ENCODE results near the gene DISP3.

Gene DISP3

GRCh38 chr1:11488966-11489625 lies 10.1 kb downstream of the DISP3 start:
- DNase-seq, result no peak

GRCh38 chr1:11492235-11492634 lies 13.3 kb downstream of the DISP3 start:
- no peak for DNase-seq

- no peak for DNase-seq
Observed at GRCh38 chr1:11493972-11494655, 15.2 kb downstream of the DISP3 start.

- DNase-seq, result no peak
Observed at GRCh38 chr1:11494771-11495170, 15.8 kb downstream of the DISP3 start.

GRCh38 chr1:11495579-11495978 lies 16.6 kb downstream of the DISP3 start:
- no peak for DNase-seq

- DNase-seq, result no peak
Observed at GRCh38 chr1:11496551-11497080, 17.7 kb downstream of the DISP3 start.

GRCh38 chr1:11498956-11499594 lies 20.1 kb downstream of the DISP3 start:
- DNase-seq, result no peak

- peak; percentile 75 for DNase-seq
Observed at GRCh38 chr1:11499601-11500331, 20.8 kb downstream of the DISP3 start.

GRCh38 chr1:11500881-11501280 lies 21.9 kb downstream of the DISP3 start:
- no peak for DNase-seq

GRCh38 chr1:11501491-11501897 lies 22.5 kb downstream of the DISP3 start:
- DNase-seq, result no peak

- no peak for DNase-seq
Observed at GRCh38 chr1:11501906-11502485, 23.0 kb downstream of the DISP3 start.

GRCh38 chr1:11502516-11502915 lies 23.6 kb downstream of the DISP3 start:
- no peak for DNase-seq

- DNase-seq, result no peak
Observed at GRCh38 chr1:11504599-11504998, 25.6 kb downstream of the DISP3 start.

- no peak for DNase-seq
Observed at GRCh38 chr1:11505591-11506538, 26.9 kb downstream of the DISP3 start.

- DNase-seq, result no peak
Observed at GRCh38 chr1:11507309-11507708, 28.4 kb downstream of the DISP3 start.

GRCh38 chr1:11513681-11514080 lies 34.7 kb downstream of the DISP3 start:
- no peak for DNase-seq

- no peak for DNase-seq
Observed at GRCh38 chr1:11514366-11514765, 35.4 kb downstream of the DISP3 start.

- DNase-seq, result no peak
Observed at GRCh38 chr1:11515368-11516300, 36.7 kb downstream of the DISP3 start.

GRCh38 chr1:11516961-11517635 lies 38.1 kb downstream of the DISP3 start:
- no peak for DNase-seq

Measured in retina (tissue), 1 donor.